NCI-H345 treated with DMSO at 0.1 percent for 48 hours (cell line): ENCODE data around the gene SYT14.
"Not testable (repeated sequence)": the region's sequence is repeated elsewhere in the genome, so short reads cannot be mapped to it uniquely, and the experiment has no call there.

Experiments used
- DNase-seq: peaks from one replicate; lab custom pipeline; 2025; ENCODE audit not compliant: unreplicated experiment; lab: John Stamatoyannopoulos, UW

The SYT14 gene

DNA sequence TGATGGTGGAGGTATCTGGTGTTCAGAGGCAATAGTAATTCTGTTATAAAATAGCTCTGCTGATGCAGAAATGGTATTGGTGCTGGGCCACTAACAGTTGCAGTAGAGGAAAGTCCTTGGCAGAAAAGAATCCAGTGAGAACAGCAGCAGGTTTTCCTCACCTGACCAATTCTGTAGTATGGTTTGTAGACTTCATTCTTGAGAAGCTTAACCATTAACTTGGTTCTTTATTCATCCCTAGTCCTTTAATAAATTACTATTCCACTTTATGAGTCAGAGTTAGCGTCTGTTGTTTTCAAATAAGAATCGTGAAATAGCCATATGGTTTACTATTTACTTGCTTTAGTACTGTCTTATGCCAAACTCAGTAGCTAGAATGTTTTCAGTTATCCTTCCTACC, 166.1 kb downstream of the SYT14 start:
- DNase-seq, result no peak

DNA sequence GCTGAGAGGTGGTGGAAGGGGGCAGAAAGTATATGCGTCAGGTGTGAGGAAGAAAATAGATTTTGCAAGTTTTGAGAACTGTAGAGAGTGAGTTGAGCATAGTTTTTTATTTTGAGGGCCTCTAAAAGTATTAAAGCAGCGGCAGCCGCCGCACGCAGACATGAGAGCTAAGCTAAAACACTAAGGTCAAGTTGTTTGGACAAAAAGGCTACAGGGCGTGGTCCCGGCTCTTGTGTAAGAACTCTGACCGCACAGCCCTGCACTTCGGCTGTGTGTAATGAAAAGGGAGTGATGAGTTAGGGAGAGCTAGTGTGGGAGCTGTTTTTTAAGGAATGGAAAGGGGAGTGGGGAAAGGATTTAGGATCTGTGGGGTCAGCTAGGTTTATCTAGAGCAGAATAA, 174.9 kb downstream of the SYT14 start:
- not testable (repeated sequence) for DNase-seq

DNA sequence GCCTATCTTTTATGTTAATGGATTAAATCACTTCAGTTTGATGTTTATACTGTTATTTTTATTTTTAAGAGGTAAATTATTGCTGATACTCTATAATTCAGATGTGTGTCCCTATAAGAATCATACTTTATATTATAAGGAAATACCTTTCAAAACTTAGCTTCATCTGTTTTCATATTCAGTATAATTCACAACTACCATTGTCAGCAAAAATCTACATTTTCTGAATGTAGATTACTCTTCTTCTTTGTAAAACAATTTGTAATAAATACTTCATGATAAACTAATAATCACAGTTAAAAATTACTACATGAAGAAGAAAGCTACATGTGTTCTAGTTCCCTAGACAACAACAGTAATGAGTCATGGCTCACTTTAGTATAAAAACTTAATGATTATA, 179.2 kb downstream of the SYT14 start:
- no peak for DNase-seq

DNA sequence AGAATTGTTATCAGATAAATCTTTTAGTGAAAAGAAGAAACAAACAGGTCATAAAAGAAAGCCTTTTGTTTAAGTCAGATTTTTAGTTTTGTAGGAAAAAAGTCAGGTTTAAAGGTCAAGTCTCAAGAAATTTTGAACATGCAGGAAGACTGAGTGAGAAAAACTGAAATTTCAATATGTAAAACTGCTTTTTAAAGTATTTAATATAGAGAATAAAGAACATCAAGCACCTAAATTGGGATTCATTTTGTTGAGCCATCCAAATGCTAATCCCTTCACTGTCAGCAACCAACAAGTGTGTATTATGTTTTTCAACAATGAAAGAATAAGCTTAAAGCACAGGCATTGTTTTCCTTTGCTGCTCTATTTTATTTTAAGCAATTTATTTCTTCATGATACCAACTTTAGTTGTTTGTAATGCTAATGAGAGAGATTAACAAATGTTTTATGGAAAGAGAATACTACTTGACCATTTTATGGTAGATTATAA, 179.7 kb downstream of the SYT14 start:
- DNase-seq, result no peak

DNA sequence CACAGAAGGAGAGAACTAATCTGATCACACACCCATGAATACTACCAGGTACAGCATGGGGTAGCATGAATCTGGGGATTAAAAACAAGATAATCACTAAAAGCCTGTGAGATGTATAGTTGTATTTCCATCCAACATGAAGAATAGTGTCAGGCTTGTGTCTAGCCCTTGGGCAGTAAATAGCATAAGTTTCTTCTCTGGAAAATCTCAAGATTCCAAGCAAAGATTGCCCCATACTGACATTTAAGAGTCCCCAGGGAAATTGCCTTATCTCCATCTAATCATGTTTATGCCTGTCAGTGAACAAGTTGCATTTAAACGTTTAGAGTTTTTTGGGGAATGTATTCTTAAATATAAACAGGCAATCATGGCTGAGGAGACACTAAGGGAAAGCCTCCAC, 185.4 kb downstream of the SYT14 start:
- DNase-seq, result no peak

DNA sequence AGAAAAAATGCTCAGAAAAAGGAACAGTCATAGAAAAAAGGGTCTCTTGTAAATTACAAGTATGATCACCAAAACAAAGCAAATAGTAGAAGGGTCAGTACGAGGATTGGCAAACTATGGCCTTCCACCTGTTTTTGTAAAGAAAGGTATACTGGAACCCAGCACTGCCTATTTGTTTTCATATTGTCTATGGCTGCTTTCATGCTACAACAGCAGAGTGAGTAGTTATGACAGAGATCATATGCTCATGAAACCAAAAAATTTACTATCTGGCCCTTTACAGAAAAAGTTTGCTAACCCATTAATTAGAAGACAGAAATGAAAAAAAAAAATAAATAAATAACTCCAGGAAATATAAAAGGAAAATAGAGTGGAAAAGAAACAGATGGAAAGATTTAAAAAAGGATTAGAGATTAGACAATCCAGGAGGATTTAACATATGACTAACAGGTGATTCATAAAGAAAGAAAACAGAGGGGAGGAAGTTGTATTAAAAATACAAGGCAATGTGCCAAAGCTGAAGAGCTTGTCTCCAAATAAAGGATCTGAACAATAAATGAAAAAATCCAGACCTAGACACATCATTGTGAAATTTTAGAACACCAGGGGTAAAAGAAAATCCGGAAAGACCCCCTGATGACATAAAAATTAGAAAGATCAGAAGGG, 186.0 kb downstream of the SYT14 start:
- DNase-seq, result no peak

DNA sequence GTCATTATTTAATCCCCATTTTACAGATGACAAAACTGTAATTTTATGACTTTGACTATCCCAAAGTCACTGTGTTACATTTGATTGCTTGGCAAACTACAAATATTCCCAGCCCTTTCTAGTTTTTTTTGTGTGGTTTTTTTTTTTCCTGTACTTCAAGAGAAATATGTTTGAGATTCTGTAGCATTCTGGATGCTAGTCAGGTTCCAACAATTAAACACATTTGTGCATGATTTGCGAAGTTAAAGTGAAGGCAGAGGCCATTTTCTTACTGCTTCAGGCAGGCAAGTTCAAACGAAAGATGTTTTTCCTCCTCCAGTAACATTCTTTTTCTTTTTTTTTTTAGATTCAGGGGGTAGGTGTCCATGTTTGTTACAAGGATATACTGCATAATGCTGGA, 186.7 kb downstream of the SYT14 start:
- no peak for DNase-seq

DNA sequence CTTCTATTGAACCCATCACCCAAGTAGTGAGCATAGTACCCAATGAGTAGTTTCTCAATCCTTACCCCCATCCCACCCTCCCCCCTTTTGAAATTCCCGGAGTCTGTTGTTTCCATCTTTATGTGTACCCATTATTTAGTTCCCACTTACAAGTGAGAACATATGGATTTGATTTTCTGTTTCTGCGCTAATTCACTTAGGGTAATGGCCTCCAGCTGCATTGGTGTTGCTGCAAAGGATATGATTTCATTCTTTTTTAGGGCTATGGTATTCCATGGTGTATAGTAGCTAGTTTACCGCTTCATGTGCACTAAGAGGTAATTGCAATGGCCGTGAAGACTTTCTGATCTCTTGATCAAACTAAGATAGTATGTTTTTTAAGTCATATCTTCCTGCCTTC, 187.1 kb downstream of the SYT14 start:
- DNase-seq, result no peak

DNA sequence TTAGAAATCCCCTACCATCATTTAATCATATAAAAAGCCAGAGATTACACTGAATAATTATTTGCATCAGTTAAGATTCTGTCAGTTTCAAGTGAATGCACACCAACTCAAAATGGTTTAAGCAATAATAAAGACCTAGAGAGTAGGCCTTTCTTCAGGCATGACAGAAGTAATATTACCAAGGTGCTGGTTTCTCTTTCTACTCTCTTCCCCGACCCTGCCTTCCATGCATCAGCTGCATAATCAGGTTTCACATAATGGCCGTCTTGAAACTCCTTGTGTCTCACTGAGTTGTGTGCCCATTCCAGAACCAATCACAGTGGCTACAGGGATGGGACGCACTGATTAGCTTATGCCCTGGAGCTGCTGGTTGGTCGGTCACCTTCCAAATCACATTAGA, 191.1 kb downstream of the SYT14 start:
- no peak for DNase-seq

DNA sequence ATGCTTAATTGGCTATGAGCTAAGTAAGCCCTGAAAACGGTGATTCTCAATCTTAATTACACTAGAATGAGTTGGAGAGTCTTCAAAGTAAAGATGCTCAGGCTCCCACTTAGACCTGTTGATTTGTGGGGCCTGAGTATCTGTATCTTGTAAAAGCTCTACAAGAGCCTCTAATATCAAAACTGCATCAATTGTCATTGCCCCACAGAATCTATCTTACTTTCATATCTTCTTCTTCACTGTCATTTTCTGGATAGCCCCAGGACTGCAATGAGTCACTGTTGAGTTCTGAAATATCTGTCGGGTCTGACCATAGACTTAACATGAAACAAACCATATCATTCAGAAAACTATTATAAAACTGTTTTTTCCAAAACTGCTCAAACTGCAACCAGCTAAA, 191.7 kb downstream of the SYT14 start:
- no peak for DNase-seq

DNA sequence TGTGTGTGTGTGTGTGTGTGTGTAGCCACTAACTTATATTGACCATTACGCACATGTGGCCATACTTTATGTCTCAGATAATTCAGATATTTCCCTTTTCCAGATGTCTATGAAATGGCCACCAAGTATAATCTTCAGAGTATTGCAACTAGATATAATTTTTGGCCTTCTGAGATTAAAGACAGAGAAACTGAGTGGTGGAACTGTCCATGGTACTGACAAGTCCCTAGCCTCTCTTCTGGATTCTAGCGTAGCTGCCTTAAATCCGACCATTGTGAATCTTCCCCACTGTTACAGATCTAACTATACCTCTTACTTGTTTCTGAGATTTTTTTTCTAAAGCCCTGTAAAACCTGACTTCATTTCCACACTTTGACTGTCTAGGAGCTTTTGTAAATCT, 194.6 kb downstream of the SYT14 start:
- no peak for DNase-seq

DNA sequence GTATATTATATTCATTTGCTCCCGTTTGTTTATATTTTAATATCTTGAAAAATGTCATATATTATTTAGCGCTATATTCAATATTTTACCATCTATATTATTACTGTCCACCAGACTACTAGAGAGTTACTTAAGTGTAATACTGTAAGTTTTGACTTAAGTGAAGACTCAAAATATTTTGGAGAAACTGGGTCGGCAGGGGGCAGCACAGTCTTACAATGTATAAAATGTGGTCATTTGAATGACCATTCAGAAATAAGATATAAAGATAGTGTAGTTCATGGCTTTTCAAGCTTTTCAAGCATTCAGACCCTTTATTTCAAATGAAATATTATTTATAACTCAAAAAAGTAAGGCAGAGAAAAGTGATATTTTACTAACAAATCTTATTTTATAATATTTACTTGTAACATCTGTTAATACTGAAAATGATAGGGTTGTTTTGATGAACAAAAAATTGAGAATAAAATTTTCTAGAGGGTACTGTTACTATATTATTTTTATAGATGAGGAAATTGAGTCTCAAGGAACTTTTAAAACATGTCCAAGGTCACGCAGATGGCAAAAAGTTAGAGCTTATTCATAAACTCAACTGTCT, 205.5 kb downstream of the SYT14 start:
- peak; percentile 14 for DNase-seq

DNA sequence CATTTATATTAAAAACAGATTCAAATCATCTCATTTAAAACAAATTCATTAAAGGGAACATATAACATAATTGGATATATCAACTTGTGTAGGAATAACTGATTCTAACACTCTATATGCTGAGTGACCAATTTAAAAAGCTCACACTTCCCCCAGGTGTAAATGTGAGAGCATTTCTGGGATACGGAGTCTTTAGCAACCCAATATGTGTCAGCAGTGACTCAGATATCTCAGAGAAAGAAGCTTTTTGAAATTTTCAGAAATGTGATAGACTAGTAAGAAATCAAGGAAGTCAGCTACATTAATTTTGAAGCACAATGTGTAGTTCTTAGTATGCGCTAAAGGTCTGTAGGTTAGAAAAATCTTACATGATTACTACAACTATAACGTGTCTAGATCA, 206.7 kb downstream of the SYT14 start:
- no peak for DNase-seq

DNA sequence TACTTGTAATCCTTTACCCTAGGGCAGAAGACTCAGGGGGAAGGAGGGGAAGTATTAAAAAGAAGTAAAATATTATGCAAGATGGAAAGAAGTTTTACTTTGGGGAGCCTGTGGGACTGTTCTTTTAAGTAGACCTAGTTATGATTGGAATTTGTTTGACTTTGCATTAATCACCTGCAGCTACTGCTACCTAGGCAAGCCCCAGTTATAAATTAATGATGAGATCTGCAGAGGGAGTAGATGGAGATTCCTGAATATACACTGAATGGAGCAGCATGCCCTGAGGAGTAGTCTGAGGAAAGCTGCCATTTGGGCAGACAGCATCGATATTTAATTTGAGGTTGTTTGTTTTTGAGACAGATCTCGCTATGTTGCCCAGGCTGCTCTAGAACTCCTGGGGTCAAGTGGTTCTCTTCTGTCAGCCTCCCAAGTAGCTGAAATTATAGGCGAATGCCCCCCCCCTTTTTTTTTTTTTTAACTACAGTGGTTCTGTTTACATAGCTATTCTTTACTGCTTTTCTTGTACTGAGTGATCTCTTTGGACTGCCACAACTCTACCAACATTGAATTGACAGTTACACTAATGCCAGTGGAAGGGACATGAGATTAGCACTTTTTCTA, 213.1 kb downstream of the SYT14 start:
- DNase-seq, result no peak

DNA sequence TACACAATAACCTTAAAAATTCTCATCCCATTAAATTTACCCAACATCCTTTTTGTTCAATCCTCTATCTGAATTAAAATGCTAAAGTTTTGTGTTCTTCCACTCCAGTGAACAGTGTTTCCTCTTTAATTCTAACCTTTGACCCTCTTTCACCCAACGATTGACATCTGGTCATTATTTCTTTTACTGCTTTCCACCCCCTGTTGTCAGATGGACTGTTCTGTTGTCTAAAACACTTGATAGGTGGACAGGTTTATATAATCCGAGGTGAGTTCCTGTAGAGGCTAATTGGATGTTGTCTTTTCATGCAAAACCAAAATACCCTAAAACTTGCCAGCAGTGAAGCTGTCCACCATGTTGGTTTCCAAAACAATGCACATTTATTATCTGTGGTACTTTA, 221.2 kb downstream of the SYT14 start:
- DNase-seq, result no peak

DNA sequence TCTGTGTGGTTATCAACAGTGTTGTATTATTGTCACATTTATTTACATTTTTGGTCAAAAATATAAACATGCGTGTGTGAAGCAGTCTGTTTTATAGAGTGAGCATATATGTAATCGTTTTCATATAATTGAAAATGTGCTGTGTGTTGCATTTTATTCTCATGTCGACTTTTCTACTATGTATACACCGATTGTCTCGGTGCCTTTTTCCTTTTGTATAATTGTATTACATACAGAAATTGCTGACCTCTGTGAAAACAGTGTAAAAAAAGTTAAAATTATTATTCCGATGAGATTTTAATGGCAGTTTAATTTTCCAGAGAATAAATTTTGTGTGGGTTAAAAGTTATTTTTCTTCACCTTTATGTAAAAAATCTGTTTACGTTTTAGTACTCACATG, 232.2 kb downstream of the SYT14 start:
- DNase-seq, result no peak

DNA sequence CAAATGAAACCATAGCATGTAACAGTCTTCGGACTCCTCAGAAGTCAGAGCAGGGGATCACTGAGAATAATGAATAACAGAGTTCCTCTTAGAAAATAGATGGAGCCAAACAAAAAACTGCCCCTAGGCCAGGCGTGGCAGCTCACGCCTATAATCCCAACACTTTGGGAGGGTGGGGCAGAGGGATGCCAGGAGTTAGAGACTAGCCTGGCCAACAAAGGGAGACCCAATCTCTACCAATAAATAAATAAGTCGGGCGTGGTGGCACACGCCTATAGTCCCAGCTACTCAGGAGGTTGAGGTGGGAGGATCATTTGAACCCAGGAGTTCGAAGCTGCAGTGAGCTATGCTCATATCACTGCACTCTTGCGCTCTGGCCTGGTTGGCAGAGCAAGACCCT, 236.1 kb downstream of the SYT14 start:
- no peak for DNase-seq

DNA sequence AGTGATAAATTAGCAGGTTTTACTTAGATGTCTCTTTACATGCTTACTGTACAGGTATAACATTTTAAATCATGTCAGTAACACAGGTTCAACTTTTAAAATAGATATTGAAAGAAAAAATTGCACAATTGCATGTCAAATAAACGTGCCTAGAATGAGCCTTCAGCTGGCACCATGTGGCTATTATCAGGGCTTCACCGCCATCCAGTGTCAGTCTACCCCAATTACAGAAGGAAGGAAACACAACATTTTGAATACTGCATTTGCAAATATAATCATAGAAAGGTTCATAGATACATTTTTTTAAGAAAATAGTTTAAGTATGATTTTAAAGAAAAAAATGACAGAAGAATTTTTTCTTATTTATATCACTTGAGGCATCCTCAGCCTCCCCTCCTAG, 247.0 kb downstream of the SYT14 start:
- no peak for DNase-seq

DNA sequence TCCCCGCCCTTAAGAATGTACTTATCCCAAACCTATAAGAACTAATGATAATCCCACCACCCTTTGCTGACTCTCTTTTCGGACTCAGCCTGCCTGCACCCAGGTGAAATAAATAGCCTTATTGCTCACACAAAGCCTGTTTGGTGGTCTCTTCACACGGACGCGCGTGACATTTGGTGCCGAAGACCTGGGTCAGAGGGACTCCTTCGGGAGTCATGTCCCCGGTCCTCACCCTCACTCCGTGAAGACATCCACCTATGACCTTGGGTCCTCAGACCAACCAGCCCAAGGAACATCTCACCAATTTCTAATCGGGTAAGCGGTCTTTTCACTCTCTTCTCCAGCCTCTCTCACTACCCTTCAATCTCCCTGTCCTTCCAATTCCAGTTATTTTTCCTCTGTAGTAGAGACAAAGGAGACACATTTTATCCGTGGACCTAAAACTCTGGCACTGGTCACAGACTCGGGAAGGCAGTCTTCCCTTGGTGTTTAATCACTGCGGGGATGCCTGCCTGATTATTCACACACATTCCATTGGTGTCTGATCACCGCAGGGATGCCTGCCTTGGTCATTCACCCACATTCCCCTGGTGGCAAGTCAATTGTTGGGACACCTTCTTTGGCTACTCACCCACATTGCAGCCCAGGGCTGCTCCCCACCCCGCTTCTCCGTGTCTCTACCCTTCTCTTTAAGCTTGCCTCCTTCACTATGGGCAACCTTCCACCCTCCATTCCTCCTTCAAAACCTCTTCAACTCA, 250.0 kb downstream of the SYT14 start:
- not testable (repeated sequence) for DNase-seq

DNA sequence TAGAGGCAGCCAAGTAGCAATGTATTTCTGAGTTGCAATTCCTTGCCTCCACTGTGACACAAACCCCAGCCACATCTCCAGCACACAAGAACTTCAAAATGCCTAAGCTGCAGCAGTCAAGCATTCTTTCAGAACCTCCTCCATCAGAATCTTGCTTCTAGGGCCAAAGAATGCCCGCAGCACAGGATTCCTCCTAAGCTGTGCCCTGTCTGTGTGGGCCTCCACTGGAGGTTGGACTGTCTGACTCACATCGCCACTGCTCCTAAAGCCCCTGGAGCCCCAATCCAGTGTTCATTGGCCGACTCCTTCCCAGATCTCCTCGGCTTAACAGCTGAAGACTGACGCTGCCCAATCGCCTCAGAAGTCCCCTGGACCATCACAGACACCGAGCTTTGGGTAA, 251.4 kb downstream of the SYT14 start:
- DNase-seq, result no peak

DNA sequence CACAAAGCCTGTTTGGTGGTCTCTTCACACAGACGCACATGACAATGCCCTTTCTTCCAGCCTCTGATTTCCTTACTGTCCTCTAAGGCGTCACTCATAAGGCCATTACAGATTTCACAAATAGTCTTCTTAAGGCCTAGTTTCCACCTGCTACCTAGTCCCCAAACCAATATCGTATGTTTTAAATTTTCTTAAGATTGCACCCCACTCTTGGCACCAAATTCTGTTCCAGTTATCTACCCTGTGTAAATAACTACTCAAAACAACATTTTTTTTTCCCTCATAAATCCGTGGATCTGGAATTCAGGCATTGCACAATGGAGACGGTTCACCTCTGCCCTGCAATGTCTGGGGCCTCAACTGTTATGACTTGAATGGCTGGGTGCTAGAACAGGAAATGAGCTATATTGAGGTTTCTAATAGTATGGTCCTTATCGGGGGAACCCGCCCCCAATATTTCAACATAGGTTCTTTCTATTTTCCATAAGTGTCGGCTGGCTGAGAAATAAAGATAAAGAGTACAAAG, 257.7 kb downstream of the SYT14 start:
- DNase-seq, result no peak

DNA sequence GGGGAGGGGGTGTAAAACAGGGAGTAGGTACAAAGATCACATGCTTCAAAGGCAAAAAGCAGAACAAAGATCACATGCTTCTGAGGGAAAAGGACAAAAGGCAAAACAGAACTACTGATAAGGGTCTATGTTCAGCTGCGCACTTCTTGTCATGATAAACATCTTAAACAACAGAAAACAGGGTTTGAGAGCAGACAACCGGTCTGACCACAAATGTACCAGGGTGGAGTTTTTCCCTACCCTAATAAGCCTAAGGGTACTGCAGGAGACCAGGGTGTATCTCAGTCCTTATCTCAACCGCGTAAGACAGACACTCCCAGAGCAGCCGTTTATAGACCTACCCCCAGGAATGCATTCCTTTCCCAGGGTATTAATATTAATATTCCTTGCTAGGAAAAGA, 258.2 kb downstream of the SYT14 start:
- DNase-seq, result not testable (repeated sequence)
